ENCODE measurements around the gene DISC1. TPM values are rescaled to one million over a fixed set of nuclear protein-coding genes. Genes with fewer than 3 reads are reported as not detected.

Gene DISC1
- total RNA-seq, 2 experiments from 2014 or later, result 2.8 to 3.9 TPM

GRCh38 chr1:231827337-231828105, 200.9 kb downstream of the DISC1 start:
- Mint-ChIP-seq H3K4me1 (ENCODE audit: low read depth) (no peaks in the 10 kb centered on the region), H3K27me3 (no peaks in the 10 kb centered on the region), H3K9me3 (no peaks in the 10 kb centered on the region), H3K27ac (no peak overlapping the region), H3K4me3 (no peak overlapping the region), H3K36me3 (peaks cover 15% of the 10 kb centered on the region)
- ChIA-PET POLR2A (no interaction called here), CTCF (no interaction called here)
- intact Hi-C loops (cut with micrococcal nuclease), result no loop called here
- DNase-seq, result no peak

- DNase-seq, result no peak
- CTCF ChIA-PET, result no interaction called here
- POLR2A ChIA-PET, result no interaction called here
- intact Hi-C loops (cut with micrococcal nuclease), result no loop called here
- Mint-ChIP-seq H3K36me3 (peaks cover 14% of the 10 kb centered on the region), H3K4me3 (no peak overlapping the region), H3K4me1 (ENCODE audit: low read depth) (no peaks in the 10 kb centered on the region), H3K27ac (no peak overlapping the region), H3K27me3 (no peaks in the 10 kb centered on the region), H3K9me3 (no peaks in the 10 kb centered on the region)
Observed at GRCh38 chr1:231828182-231828920, 201.8 kb downstream of the DISC1 start.

GRCh38 chr1:231829332-231829731, 202.7 kb downstream of the DISC1 start:
- DNase-seq, result no peak
- no peaks in the 10 kb centered on the region for H3K4me1 Mint-ChIP-seq (ENCODE audit: low read depth)
- no peaks in the 10 kb centered on the region for H3K9me3 Mint-ChIP-seq
- intact Hi-C loops (cut with micrococcal nuclease), result no loop called here
- H3K27me3 Mint-ChIP-seq, result no peaks in the 10 kb centered on the region
- peaks cover 13% of the 10 kb centered on the region for H3K36me3 Mint-ChIP-seq
- ChIA-PET POLR2A (no interaction called here), CTCF (no interaction called here)
- H3K27ac Mint-ChIP-seq, result no peak overlapping the region
- no peak overlapping the region for H3K4me3 Mint-ChIP-seq

GRCh38 chr1:231836227-231836893, 209.8 kb downstream of the DISC1 start:
- intact Hi-C loops (cut with micrococcal nuclease), result no loop called here
- H3K27me3 Mint-ChIP-seq, result no peaks in the 10 kb centered on the region
- no peaks in the 10 kb centered on the region for H3K36me3 Mint-ChIP-seq
- no peak for DNase-seq
- no peaks in the 10 kb centered on the region for H3K4me1 Mint-ChIP-seq (ENCODE audit: low read depth)
- POLR2A ChIA-PET, result no interaction called here
- CTCF ChIA-PET, result no interaction called here
- H3K4me3 Mint-ChIP-seq, result no peak overlapping the region
- H3K27ac Mint-ChIP-seq, result no peak overlapping the region
- no peaks in the 10 kb centered on the region for H3K9me3 Mint-ChIP-seq

- ChIA-PET POLR2A (no interaction called here), CTCF (no interaction called here)
- Mint-ChIP-seq H3K27me3 (no peaks in the 10 kb centered on the region), H3K9me3 (no peaks in the 10 kb centered on the region), H3K36me3 (no peaks in the 10 kb centered on the region), H3K27ac (no peak overlapping the region), H3K4me3 (no peak overlapping the region), H3K4me1 (ENCODE audit: low read depth) (no peaks in the 10 kb centered on the region)
- intact Hi-C loops (cut with micrococcal nuclease), result no loop called here
- no peak for DNase-seq
Observed at GRCh38 chr1:231838521-231838920, 211.9 kb downstream of the DISC1 start.

GRCh38 chr1:231839999-231840398, 213.4 kb downstream of the DISC1 start:
- intact Hi-C loops (cut with micrococcal nuclease), result no loop called here
- Mint-ChIP-seq H3K9me3 (no peaks in the 10 kb centered on the region), H3K27ac (no peak overlapping the region), H3K4me3 (no peak overlapping the region), H3K4me1 (ENCODE audit: low read depth) (peaks cover 6% of the 10 kb centered on the region), H3K27me3 (no peaks in the 10 kb centered on the region), H3K36me3 (no peaks in the 10 kb centered on the region)
- POLR2A ChIA-PET, result no interaction called here
- CTCF ChIA-PET, result no interaction called here
- DNase-seq, result no peak

- ChIA-PET CTCF (no interaction called here), POLR2A (no interaction called here)
- intact Hi-C loops (cut with micrococcal nuclease), result no loop called here
- no peak for DNase-seq
- H3K9me3 Mint-ChIP-seq, result no peaks in the 10 kb centered on the region
- H3K36me3 Mint-ChIP-seq, result no peaks in the 10 kb centered on the region
- H3K27me3 Mint-ChIP-seq, result no peaks in the 10 kb centered on the region
- no peak overlapping the region for H3K27ac Mint-ChIP-seq
- H3K4me3 Mint-ChIP-seq, result no peak overlapping the region
- peaks cover 8% of the 10 kb centered on the region for H3K4me1 Mint-ChIP-seq (ENCODE audit: low read depth)
Observed at GRCh38 chr1:231841616-231842344, 215.2 kb downstream of the DISC1 start.

GRCh38 chr1:231842441-231842840, 215.9 kb downstream of the DISC1 start:
- Mint-ChIP-seq H3K4me1 (ENCODE audit: low read depth) (peaks cover 8% of the 10 kb centered on the region), H3K27ac (no peak overlapping the region), H3K36me3 (no peaks in the 10 kb centered on the region), H3K9me3 (no peaks in the 10 kb centered on the region), H3K27me3 (no peaks in the 10 kb centered on the region), H3K4me3 (no peak overlapping the region)
- CTCF ChIA-PET, result no interaction called here
- intact Hi-C loops (cut with micrococcal nuclease), result no loop called here
- DNase-seq, result no peak
- POLR2A ChIA-PET, result no interaction called here

- no peaks in the 10 kb centered on the region for H3K27me3 Mint-ChIP-seq
- peak; percentile 19 for DNase-seq
- ChIA-PET CTCF (no interaction called here), POLR2A (no interaction called here)
- intact Hi-C loops (cut with micrococcal nuclease), result no loop called here
- H3K36me3 Mint-ChIP-seq, result no peaks in the 10 kb centered on the region
- H3K4me3 Mint-ChIP-seq, result no peak overlapping the region
- H3K27ac Mint-ChIP-seq, result no peak overlapping the region
- H3K4me1 Mint-ChIP-seq (ENCODE audit: low read depth), result peaks cover 8% of the 10 kb centered on the region
- no peaks in the 10 kb centered on the region for H3K9me3 Mint-ChIP-seq
Observed at GRCh38 chr1:231844986-231845502, 218.5 kb downstream of the DISC1 start.

- Mint-ChIP-seq H3K27ac (no peak overlapping the region), H3K36me3 (no peaks in the 10 kb centered on the region), H3K27me3 (no peaks in the 10 kb centered on the region), H3K4me3 (no peak overlapping the region), H3K4me1 (ENCODE audit: low read depth) (peaks cover 8% of the 10 kb centered on the region), H3K9me3 (no peaks in the 10 kb centered on the region)
- ChIA-PET POLR2A (no interaction called here), CTCF (no interaction called here)
- no peak for DNase-seq
- intact Hi-C loops (cut with micrococcal nuclease), result no loop called here
Observed at GRCh38 chr1:231847612-231848397, 221.2 kb downstream of the DISC1 start.

- no peaks in the 10 kb centered on the region for H3K36me3 Mint-ChIP-seq
- no peak overlapping the region for H3K4me3 Mint-ChIP-seq
- peaks cover 2% of the 10 kb centered on the region for H3K4me1 Mint-ChIP-seq (ENCODE audit: low read depth)
- H3K27me3 Mint-ChIP-seq, result no peaks in the 10 kb centered on the region
- CTCF ChIA-PET, result no interaction called here
- H3K27ac Mint-ChIP-seq, result no peak overlapping the region
- POLR2A ChIA-PET, result no interaction called here
- no peaks in the 10 kb centered on the region for H3K9me3 Mint-ChIP-seq
- intact Hi-C loops (cut with micrococcal nuclease), result no loop called here
- DNase-seq, result no peak
Observed at GRCh38 chr1:231849981-231850380, 223.4 kb downstream of the DISC1 start.

GRCh38 chr1:231850786-231851185, 224.2 kb downstream of the DISC1 start:
- Mint-ChIP-seq H3K4me3 (no peak overlapping the region), H3K9me3 (no peaks in the 10 kb centered on the region), H3K4me1 (ENCODE audit: low read depth) (no peaks in the 10 kb centered on the region), H3K36me3 (no peaks in the 10 kb centered on the region), H3K27ac (no peak overlapping the region), H3K27me3 (no peaks in the 10 kb centered on the region)
- DNase-seq, result no peak
- intact Hi-C loops (cut with micrococcal nuclease), result no loop called here
- POLR2A ChIA-PET, result no interaction called here
- CTCF ChIA-PET, result no interaction called here

Measured in activated CD4-positive, alpha-beta memory T cell treated with anti-CD3 and anti-CD28 coated beads for 36 hours (primary cell).